ENCODE measurements around the gene RO60. TPM values are rescaled to one million over a fixed set of nuclear protein-coding genes. Genes with fewer than 3 reads are reported as not detected.

Gene RO60
- polyA plus RNA-seq, 1 of the 3 experiments (the other 2 are of a cell fraction): 6.4 TPM

DNA sequence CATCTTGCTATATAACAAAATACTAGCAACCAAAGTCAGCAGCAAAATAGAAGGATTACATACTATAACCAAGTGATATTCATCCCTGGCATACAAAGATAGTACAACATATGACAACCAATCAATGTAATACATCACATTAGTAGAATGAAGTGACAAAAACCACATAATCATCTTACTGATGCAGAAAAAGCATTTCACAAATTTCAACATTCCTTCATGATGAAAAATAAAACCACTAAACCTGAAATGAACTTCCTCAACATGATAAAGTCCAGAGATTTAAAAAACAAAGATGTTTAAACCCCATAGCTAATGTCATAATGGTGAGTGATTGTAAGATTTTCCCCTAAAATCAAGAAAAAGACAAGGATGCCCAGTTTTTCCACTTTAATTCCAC, 18.6 kb downstream of the RO60 start:
- Histone ChIP-seq H3K9me3 (peaks cover 10% of the 10 kb centered on the region; the same call in 1 of the 2 replicates), H3K4me2 (no peak overlapping the region), H3K4me1 (ENCODE audit: control insufficient read depth in 1 of 2, insufficient read depth in 2 of 2, low read depth in 1 of 2, low read length in 1 of 2) (no peaks in the 10 kb centered on the region), H3K9ac (no peak overlapping the region), H3K79me2 (ENCODE audit: insufficient read depth) (peaks cover 32% of the 10 kb centered on the region), H3K9me2 (no peaks in the 10 kb centered on the region), H3K27me3 (ENCODE audit: insufficient read depth) (no peaks in the 10 kb centered on the region), H3K4me3 (ENCODE audit: low read depth in 2 of 2, low read length in 1 of 2) (no peak overlapping the region), H2AFZ (ENCODE audit: low read depth) (no peak overlapping the region), H4K20me1 (ENCODE audit: insufficient read depth) (peaks cover 4% of the 10 kb centered on the region; the same call in 1 of the 2 replicates), H3K36me3 (replicated peaks in 1 of 2; ENCODE audit: control insufficient read depth in 1 of 2, insufficient read depth in 2 of 2, low read length in 1 of 2) (peaks cover 67 to 70% of the 10 kb centered on the region in 2 experiments), H3F3A (replicated peaks; ENCODE audit: insufficient read depth) (peaks cover 4% of the 10 kb centered on the region), H3K27ac (ENCODE audit: low read depth in 2 of 2, low read length in 1 of 2) (no peak overlapping the region)
- TF ChIP-seq RCOR1 (IDR thresholded peaks at IDR 0.05; ENCODE audit: low read length): no peak
- no peak for TF ChIP-seq SMC3 (IDR thresholded peaks at IDR 0.05; ENCODE audit: low read depth, low read length)
- no peak for TF ChIP-seq ZBTB33 (IDR thresholded peaks at IDR 0.05; ENCODE audit: borderline replicate concordance, low read depth)
- TF ChIP-seq NRF1 (IDR thresholded peaks at IDR 0.05; ENCODE audit: low read depth, low read length): no peak
- no peak for TF ChIP-seq TCF12 (IDR thresholded peaks at IDR 0.05)
- no peak for TF ChIP-seq RXRA (IDR thresholded peaks at IDR 0.05; ENCODE audit: borderline replicate concordance, low read depth)
- no peak for TF ChIP-seq GABPA (IDR thresholded peaks at IDR 0.05; ENCODE audit: low read depth)
- TF ChIP-seq MAX (IDR thresholded peaks at IDR 0.05; ENCODE audit: low read depth): no peak
- no peak for TF ChIP-seq PBX3 (IDR thresholded peaks at IDR 0.05)
- no peak for TF ChIP-seq REST (IDR thresholded peaks at IDR 0.05; ENCODE audit: low read depth, low read length)
- TF ChIP-seq, protein P1, sequence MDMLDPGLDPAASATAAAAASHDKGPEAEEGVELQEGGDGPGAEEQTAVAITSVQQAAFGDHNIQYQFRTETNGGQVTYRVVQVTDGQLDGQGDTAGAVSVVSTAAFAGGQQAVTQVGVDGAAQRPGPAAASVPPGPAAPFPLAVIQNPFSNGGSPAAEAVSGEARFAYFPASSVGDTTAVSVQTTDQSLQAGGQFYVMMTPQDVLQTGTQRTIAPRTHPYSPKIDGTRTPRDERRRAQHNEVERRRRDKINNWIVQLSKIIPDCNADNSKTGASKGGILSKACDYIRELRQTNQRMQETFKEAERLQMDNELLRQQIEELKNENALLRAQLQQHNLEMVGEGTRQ (IDR thresholded peaks at IDR 0.05; ENCODE audit: borderline replicate concordance, low read depth, low read length): no peak
- TF ChIP-seq, protein P2, sequence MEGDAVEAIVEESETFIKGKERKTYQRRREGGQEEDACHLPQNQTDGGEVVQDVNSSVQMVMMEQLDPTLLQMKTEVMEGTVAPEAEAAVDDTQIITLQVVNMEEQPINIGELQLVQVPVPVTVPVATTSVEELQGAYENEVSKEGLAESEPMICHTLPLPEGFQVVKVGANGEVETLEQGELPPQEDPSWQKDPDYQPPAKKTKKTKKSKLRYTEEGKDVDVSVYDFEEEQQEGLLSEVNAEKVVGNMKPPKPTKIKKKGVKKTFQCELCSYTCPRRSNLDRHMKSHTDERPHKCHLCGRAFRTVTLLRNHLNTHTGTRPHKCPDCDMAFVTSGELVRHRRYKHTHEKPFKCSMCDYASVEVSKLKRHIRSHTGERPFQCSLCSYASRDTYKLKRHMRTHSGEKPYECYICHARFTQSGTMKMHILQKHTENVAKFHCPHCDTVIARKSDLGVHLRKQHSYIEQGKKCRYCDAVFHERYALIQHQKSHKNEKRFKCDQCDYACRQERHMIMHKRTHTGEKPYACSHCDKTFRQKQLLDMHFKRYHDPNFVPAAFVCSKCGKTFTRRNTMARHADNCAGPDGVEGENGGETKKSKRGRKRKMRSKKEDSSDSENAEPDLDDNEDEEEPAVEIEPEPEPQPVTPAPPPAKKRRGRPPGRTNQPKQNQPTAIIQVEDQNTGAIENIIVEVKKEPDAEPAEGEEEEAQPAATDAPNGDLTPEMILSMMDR (IDR thresholded peaks at IDR 0.05): no peak
- POLR2A ChIA-PET: no interaction called here
- DNase-seq: no peak
- CTCF ChIA-PET: no interaction called here
